Mucosa of stomach (tissue), 1 donor: ENCODE measurements around the gene ACAP2.
A peak's percentile ranks its signal among the peaks of the same experiment; 100 is the strongest.

Experiments
- H3K27me3 ChIP-seq: one replicate; pipeline ENCODE4 v1.7.0; 2013; ENCODE audit warnings: mild to moderate bottlenecking, low read length; ENCODE audit not compliant: control insufficient read depth, insufficient read depth
- H3K36me3 ChIP-seq: one replicate; pipeline ENCODE4 v1.7.0; 2013; ENCODE audit warnings: low read length; ENCODE audit not compliant: control insufficient read depth, insufficient read depth
- H3K4me1 ChIP-seq: one replicate; pipeline ENCODE4 v1.7.0; 2013; ENCODE audit warnings: mild to moderate bottlenecking, low read length; ENCODE audit not compliant: control insufficient read depth, insufficient read depth
- H3K4me3 ChIP-seq: one replicate; pipeline ENCODE4 v1.7.0; 2013; ENCODE audit warnings: low read length
- H3K9ac ChIP-seq: one replicate; pipeline ENCODE4 v1.7.0; 2013; ENCODE audit warnings: mild to moderate bottlenecking, low read length, moderate library complexity
- H3K9me3 ChIP-seq: one replicate; pipeline ENCODE4 v1.7.0; 2013; ENCODE audit warnings: mild to moderate bottlenecking, low read length, moderate library complexity; ENCODE audit not compliant: control insufficient read depth
- donor health status: Pancreatic carcinoma.

The ACAP2 gene

DNA sequence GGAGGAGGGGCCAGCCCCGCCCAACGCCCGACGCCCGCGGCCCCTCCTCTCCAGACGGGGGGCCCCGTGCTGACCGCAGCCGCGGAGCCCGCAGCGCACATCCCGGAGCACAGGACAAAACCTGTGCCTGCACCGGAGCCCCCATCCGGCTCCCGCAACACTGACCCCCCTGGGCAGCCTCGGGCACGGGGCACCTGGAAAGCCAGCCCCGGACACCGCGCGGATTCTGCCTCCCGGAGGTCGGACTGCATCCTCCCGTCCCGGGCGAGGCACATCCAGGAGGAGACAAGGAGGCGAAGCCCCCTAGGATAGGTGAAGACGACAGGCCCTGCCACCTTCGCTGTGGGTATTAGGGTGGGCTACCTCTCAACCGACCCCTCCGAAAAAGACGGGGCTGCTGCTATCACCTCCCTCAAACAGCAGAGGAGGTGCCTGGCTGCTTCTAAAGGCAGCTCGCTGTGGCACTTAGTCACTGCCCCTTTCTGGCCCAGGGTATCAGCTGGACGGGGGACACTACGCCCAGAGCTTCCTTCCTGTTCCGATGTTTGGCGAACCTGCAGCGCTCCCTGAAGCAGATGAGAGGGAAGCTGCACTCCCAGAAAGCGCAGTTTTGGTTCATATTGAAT, 182.4 kb downstream of the ACAP2 start:
- peak overlapping the region; percentile 74 for H3K9ac ChIP-seq
- H3K27me3 ChIP-seq: no peaks in the 10 kb centered on the region
- H3K4me3 ChIP-seq: peak overlapping the region; percentile 69
- no peaks in the 10 kb centered on the region for H3K36me3 ChIP-seq
- no peaks in the 10 kb centered on the region for H3K9me3 ChIP-seq
- peaks cover 16% of the 10 kb centered on the region for H3K4me1 ChIP-seq

DNA sequence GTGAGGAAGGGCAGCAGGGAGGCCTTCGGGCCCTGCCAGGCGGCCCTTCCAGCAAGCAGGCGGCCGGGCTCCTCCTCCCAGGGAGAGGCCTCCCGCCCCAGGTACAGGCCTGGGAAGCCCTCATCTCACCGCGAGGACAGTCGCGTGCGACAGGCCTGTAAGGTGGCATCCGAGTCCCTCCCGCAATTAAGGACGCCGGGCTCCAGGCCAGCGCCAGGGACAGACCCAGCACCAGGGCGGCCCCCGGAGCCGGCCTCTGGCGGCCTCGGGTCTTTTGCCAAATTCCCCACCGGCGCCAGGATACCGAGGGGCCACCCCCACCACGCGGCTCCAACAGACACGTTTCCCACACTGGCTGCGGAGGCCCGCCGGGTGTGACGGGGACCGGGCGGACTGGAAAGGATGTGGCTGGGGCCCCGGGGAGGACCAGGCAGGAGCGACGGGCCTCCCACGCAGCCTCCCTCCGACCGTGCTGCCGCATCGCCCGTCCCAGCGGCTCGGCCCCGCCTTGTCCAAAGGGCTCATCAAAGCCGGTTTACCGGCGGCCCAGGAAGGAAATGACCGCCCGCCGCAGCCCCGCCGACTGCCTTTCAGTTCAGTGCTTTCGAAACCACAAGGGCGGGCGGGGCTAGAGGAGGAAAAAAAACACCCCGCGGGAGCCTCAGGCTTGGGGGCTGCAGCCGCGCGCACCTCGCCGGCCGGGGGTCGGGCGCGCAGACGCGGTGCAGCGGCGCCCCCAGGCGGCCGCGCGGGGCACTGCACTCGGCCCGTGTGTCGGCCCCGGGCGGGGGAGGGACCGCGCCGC, 183.1 kb downstream of the ACAP2 start:
- no peaks in the 10 kb centered on the region for H3K36me3 ChIP-seq
- H3K9me3 ChIP-seq: no peaks in the 10 kb centered on the region
- peak overlapping the region; percentile 74 for H3K9ac ChIP-seq
- peak overlapping the region; percentile 39 for H3K4me3 ChIP-seq
- peaks cover 16% of the 10 kb centered on the region for H3K4me1 ChIP-seq
- no peaks in the 10 kb centered on the region for H3K27me3 ChIP-seq

GRCh38 chr3:195259154-195259474, 183.7 kb downstream of the ACAP2 start:
- Histone ChIP-seq H3K4me3 (peak overlapping the region; percentile 39), H3K27me3 (no peaks in the 10 kb centered on the region), H3K36me3 (no peaks in the 10 kb centered on the region), H3K9ac (peak overlapping the region; percentile 74), H3K4me1 (peaks cover 16% of the 10 kb centered on the region), H3K9me3 (no peaks in the 10 kb centered on the region)

DNA sequence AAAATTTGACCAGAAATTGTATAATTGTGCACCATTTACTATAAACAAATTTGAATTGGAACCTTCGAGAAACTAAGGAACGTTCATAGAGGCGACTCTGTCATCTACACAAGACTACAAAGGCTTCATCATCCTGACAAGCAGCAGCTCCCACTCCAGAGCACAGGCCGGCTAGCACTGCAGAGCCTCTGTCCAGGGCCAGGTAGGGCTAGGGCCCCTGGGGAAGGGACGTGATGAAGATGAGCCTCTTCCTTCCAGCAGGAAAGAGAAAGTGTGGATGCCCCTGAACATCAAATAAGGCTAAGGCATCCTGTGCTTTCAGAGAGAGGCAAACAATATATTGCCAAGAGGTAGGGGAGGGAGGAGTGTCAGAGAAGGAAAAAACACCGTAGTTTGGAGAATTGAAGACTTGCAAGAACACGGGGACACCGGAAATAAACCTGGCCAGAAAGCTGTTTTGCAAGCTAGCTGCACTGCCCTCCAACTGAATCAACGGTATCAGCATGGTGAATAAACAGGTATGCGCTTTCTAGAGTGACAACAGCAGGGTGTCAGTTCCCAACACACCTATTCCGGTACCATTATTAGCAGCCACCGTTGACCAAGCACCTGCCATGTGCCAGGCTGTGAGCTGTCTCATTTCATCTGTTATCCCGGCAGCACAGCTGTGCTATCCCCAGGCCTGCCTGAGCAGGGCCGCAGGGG, 184.2 kb downstream of the ACAP2 start:
- no peaks in the 10 kb centered on the region for H3K27me3 ChIP-seq
- H3K9me3 ChIP-seq: no peaks in the 10 kb centered on the region
- H3K9ac ChIP-seq: peak overlapping the region; percentile 74
- no peaks in the 10 kb centered on the region for H3K36me3 ChIP-seq
- H3K4me3 ChIP-seq: no peak overlapping the region
- H3K4me1 ChIP-seq: peaks cover 16% of the 10 kb centered on the region

GRCh38 chr3:195257454-195258448, 185.1 kb downstream of the ACAP2 start:
- no peaks in the 10 kb centered on the region for H3K36me3 ChIP-seq
- H3K9me3 ChIP-seq: no peaks in the 10 kb centered on the region
- peaks cover 16% of the 10 kb centered on the region for H3K4me1 ChIP-seq
- H3K9ac ChIP-seq: no peak overlapping the region
- H3K4me3 ChIP-seq: no peak overlapping the region
- no peaks in the 10 kb centered on the region for H3K27me3 ChIP-seq

DNA sequence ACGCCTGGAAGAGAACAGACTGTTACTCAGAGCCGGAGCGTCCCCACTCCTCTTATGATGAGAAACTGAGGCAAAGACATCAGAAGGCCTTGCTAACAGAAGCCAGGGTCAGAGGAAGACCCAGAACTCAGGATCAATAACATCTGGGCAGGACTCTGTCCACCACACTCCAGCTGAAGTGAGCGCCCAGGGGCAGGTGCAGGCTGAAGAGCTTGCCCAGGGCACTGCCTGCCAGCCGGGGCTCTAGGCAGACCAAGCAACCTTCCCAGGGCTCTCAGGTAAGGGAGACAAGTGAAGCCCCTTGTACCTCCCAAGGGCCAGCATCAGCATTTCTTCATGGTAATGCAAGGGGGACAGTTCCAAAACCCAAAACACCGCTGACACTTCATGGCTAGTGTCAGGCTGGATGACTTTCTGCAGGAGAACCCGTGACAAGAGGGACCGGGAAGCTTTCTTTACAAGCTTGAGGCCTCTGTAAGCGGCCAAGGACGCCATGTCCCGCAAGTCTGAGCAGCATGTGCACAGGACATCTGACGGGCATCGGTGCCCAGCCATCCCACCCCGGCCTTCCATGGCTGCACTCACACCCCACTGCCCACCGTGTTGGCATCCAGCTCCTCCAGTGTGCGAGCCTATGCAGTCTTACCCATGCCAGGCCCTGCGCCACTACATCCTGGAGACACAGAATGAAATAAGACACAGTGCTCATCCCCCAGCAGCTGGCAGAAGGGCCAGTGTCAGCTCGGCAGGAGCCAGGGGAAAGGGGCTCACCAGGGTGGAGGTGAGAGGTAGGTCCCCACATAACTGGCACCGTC, 186.0 kb downstream of the ACAP2 start:
- Histone ChIP-seq H3K4me3 (no peak overlapping the region), H3K9ac (no peak overlapping the region), H3K36me3 (no peaks in the 10 kb centered on the region), H3K27me3 (no peaks in the 10 kb centered on the region), H3K9me3 (no peaks in the 10 kb centered on the region), H3K4me1 (peaks cover 16% of the 10 kb centered on the region)

- no peak overlapping the region for H3K4me3 ChIP-seq
- peaks cover 17% of the 10 kb centered on the region for H3K4me1 ChIP-seq
- no peaks in the 10 kb centered on the region for H3K27me3 ChIP-seq
- H3K36me3 ChIP-seq: no peaks in the 10 kb centered on the region
- H3K9me3 ChIP-seq: no peaks in the 10 kb centered on the region
- no peak overlapping the region for H3K9ac ChIP-seq
Observed at GRCh38 chr3:195255571-195256501, 187.0 kb downstream of the ACAP2 start.

GRCh38 chr3:195255176-195255500, 187.7 kb downstream of the ACAP2 start:
- Histone ChIP-seq H3K9me3 (no peaks in the 10 kb centered on the region), H3K36me3 (no peaks in the 10 kb centered on the region), H3K4me1 (peaks cover 13% of the 10 kb centered on the region), H3K27me3 (no peaks in the 10 kb centered on the region), H3K9ac (no peak overlapping the region), H3K4me3 (no peak overlapping the region)

DNA sequence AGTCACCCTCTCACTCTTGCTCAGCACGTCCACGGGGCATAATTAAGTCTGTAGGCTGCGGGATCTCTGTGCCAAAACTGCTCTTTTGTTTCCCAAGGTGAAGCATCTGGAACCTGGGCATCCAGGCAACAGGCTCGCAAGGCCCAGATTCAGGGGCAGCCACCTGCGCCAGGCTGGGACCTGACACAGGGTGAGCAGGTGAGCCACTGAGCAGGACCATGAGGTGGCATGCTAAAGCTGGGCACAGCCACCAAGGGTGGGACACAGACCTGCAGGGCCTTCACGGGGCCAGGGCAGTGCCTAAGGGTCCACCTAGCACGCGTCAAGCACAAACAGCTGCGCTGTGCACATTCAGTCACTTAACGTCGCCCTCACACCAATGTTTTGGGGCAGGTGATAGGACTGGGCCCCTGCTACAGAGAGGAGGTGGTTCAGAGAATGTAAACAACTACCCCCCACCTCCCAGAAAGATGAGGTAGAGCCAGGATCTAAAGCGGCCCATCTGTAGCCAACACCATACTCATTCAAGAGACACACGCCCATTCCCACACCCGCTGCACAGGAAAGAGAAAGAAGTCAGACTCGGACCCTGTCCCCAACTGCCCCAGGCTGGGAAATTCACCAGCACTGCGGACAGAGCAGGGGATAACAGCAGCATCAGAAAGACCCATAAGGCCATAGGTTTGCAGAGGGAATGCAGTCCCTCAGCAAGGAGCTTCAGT, 188.2 kb downstream of the ACAP2 start:
- H3K27me3 ChIP-seq: no peaks in the 10 kb centered on the region
- H3K36me3 ChIP-seq: no peaks in the 10 kb centered on the region
- H3K9ac ChIP-seq: no peak overlapping the region
- no peaks in the 10 kb centered on the region for H3K9me3 ChIP-seq
- no peak overlapping the region for H3K4me3 ChIP-seq
- H3K4me1 ChIP-seq: peaks cover 12% of the 10 kb centered on the region

DNA sequence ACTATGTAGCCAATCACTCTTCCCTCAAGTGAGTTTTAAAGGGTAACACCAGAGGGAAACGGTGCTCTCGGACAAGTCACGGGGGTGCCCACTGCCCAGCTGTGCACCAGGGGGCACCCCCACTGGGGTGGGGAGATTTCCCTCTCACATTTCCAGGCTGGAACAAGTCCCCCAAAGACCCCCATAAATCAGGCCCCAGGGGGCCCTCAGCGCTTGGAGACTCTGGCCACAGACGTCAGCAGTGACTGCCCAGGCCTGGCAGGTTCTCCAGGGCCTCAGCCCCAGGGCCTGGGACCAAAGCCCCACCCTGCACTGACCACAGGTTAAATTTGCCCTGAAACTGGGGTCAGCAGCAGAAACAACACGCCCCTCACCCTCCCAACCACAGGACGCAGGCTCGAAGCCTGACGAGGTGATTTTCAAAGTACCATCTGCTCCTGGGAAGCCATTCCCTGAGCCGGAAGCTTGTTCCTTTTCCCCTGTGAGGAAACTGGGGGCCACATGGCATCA, 188.8 kb downstream of the ACAP2 start:
- H3K4me1 ChIP-seq: peaks cover 6% of the 10 kb centered on the region
- no peak overlapping the region for H3K9ac ChIP-seq
- no peaks in the 10 kb centered on the region for H3K9me3 ChIP-seq

More for the DNA sequence above, 188.8 kb downstream of the ACAP2 start:
- H3K36me3 ChIP-seq: no peaks in the 10 kb centered on the region
- H3K27me3 ChIP-seq: no peaks in the 10 kb centered on the region
- H3K4me3 ChIP-seq: no peak overlapping the region
